ENCODE results near the gene DNAJC7.

DNA sequence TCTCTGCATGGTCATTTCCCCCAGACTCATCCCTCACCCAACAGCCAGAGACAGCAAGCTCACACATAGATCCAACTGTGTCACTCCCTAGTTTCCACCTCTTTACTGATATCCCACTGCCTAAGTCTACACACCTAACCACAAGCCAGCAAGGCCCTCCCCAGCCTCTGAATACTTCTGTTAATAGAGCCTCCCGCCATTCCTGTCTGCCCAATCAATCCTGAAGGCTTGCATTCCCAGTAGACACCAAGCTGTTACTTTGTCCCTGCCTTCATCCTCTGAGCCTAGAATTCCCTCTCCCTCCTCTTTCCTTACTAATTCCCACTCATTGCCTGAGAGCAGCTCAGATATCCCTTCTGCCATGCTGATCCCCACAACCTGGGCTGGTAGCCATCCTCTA, 28.5 kb upstream of the DNAJC7 start:
- TF ChIP-seq, protein P1, sequence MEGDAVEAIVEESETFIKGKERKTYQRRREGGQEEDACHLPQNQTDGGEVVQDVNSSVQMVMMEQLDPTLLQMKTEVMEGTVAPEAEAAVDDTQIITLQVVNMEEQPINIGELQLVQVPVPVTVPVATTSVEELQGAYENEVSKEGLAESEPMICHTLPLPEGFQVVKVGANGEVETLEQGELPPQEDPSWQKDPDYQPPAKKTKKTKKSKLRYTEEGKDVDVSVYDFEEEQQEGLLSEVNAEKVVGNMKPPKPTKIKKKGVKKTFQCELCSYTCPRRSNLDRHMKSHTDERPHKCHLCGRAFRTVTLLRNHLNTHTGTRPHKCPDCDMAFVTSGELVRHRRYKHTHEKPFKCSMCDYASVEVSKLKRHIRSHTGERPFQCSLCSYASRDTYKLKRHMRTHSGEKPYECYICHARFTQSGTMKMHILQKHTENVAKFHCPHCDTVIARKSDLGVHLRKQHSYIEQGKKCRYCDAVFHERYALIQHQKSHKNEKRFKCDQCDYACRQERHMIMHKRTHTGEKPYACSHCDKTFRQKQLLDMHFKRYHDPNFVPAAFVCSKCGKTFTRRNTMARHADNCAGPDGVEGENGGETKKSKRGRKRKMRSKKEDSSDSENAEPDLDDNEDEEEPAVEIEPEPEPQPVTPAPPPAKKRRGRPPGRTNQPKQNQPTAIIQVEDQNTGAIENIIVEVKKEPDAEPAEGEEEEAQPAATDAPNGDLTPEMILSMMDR (IDR thresholded peaks at IDR 0.05): no peak
- TF ChIP-seq POLR2A (IDR thresholded peaks at IDR 0.05): no peak
